ENCODE results near the gene MBOAT2. TPM values are rescaled to one million over a fixed set of nuclear protein-coding genes. Genes with fewer than 3 reads are reported as not detected.

Gene MBOAT2
- total RNA-seq, 1 experiment from 2014 or later = 30.7 TPM

- Histone ChIP-seq H2AFZ (ENCODE audit: low read length) (no peak overlapping the region), H4K20me1 (ENCODE audit: low read length) (no peaks in the 10 kb centered on the region), H3K4me2 (ENCODE audit: low read length) (no peak overlapping the region), H3K27ac (ENCODE audit: low read length) (no peak overlapping the region), H3K9ac (ENCODE audit: low read length) (no peak overlapping the region), H3F3A (ENCODE audit: low read length, unreplicated experiment) (no peaks in the 10 kb centered on the region), H3K9me2 (replicated peaks; ENCODE audit: low read length) (no peaks in the 10 kb centered on the region), H3K4me1 (ENCODE audit: insufficient read depth, low read length) (peaks cover 30% of the 10 kb centered on the region), H3K79me2 (ENCODE audit: low read length) (no peaks in the 10 kb centered on the region), H3K27me3 (ENCODE audit: low read length) (no peaks in the 10 kb centered on the region), H3K36me3 (ENCODE audit: low read depth, low read length) (no peaks in the 10 kb centered on the region), H3K4me3 (ENCODE audit: low read length) (no peak overlapping the region), H3K9me3 (ENCODE audit: low read length) (no peaks in the 10 kb centered on the region)
- TF ChIP-seq EZH2phosphoT487 (IDR thresholded peaks at IDR 0.05; ENCODE audit: borderline replicate concordance, low read length) (no peak), EZH2 (IDR thresholded peaks at IDR 0.05; ENCODE audit: low read length, unreplicated experiment) (no peak)
- TF ChIP-seq, protein P1, sequence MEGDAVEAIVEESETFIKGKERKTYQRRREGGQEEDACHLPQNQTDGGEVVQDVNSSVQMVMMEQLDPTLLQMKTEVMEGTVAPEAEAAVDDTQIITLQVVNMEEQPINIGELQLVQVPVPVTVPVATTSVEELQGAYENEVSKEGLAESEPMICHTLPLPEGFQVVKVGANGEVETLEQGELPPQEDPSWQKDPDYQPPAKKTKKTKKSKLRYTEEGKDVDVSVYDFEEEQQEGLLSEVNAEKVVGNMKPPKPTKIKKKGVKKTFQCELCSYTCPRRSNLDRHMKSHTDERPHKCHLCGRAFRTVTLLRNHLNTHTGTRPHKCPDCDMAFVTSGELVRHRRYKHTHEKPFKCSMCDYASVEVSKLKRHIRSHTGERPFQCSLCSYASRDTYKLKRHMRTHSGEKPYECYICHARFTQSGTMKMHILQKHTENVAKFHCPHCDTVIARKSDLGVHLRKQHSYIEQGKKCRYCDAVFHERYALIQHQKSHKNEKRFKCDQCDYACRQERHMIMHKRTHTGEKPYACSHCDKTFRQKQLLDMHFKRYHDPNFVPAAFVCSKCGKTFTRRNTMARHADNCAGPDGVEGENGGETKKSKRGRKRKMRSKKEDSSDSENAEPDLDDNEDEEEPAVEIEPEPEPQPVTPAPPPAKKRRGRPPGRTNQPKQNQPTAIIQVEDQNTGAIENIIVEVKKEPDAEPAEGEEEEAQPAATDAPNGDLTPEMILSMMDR (conservative IDR thresholded peaks at IDR 0.05; ENCODE audit: low read depth, low read length) = no peak
- intact Hi-C loops (cut with micrococcal nuclease) = no loop called here
- no TSS peak for BruUV-seq (replicated peaks)
- no peak for ATAC-seq
- ChIA-PET POLR2A (ENCODE audit: unreplicated experiment) (no interaction called here), CTCF (no interaction called here)
- no peak for DNase-seq
Observed at GRCh38 chr2:9030190-9030589, 26.7 kb upstream of the MBOAT2 start.

- ChIA-PET CTCF (no interaction called here), POLR2A (ENCODE audit: unreplicated experiment) (no interaction called here)
- TF ChIP-seq EZH2 (IDR thresholded peaks at IDR 0.05; ENCODE audit: low read length, unreplicated experiment) (no peak), EZH2phosphoT487 (IDR thresholded peaks at IDR 0.05; ENCODE audit: borderline replicate concordance, low read length) (no peak)
- TF ChIP-seq, protein P1 (conservative IDR thresholded peaks at IDR 0.05; ENCODE audit: low read depth, low read length) = no peak
- no peak overlapping the region for H3K4me2 ChIP-seq (ENCODE audit: low read length)
- no peaks in the 10 kb centered on the region for H4K20me1 ChIP-seq (ENCODE audit: low read length)
- intact Hi-C loops (cut with micrococcal nuclease) = no loop called here
- ATAC-seq (no peak), DNase-seq (no peak)
- H3K27me3 ChIP-seq (ENCODE audit: low read length) = no peaks in the 10 kb centered on the region
- no peaks in the 10 kb centered on the region for H3K9me2 ChIP-seq (replicated peaks; ENCODE audit: low read length)
- no peak overlapping the region for H3K9ac ChIP-seq (ENCODE audit: low read length)
- H3K4me3 ChIP-seq (ENCODE audit: low read length) = no peak overlapping the region
- BruUV-seq (replicated peaks) = no TSS peak
- peaks cover 30% of the 10 kb centered on the region for H3K4me1 ChIP-seq (ENCODE audit: insufficient read depth, low read length)
- H2AFZ ChIP-seq (ENCODE audit: low read length) = no peak overlapping the region
- H3K9me3 ChIP-seq (ENCODE audit: low read length) = no peaks in the 10 kb centered on the region
- H3K27ac ChIP-seq (ENCODE audit: low read length) = no peak overlapping the region
- no peaks in the 10 kb centered on the region for H3K79me2 ChIP-seq (ENCODE audit: low read length)
- no peaks in the 10 kb centered on the region for H3K36me3 ChIP-seq (ENCODE audit: low read depth, low read length)
- no peaks in the 10 kb centered on the region for H3F3A ChIP-seq (ENCODE audit: low read length, unreplicated experiment)
Observed at GRCh38 chr2:9029721-9030120, 26.2 kb upstream of the MBOAT2 start.

- H3K27me3 ChIP-seq (ENCODE audit: low read length) = no peaks in the 10 kb centered on the region
- no peaks in the 10 kb centered on the region for H3K9me2 ChIP-seq (replicated peaks; ENCODE audit: low read length)
- ChIA-PET CTCF (no interaction called here), POLR2A (ENCODE audit: unreplicated experiment) (no interaction called here)
- BruUV-seq (replicated peaks) = no TSS peak
- TF ChIP-seq, protein P1 (conservative IDR thresholded peaks at IDR 0.05; ENCODE audit: low read depth, low read length) = no peak
- TF ChIP-seq EZH2 (IDR thresholded peaks at IDR 0.05; ENCODE audit: low read length, unreplicated experiment) (no peak), EZH2phosphoT487 (IDR thresholded peaks at IDR 0.05; ENCODE audit: borderline replicate concordance, low read length) (no peak)
- H3K79me2 ChIP-seq (ENCODE audit: low read length) = no peaks in the 10 kb centered on the region
- ATAC-seq = no peak
- no peaks in the 10 kb centered on the region for H3K9me3 ChIP-seq (ENCODE audit: low read length)
- H4K20me1 ChIP-seq (ENCODE audit: low read length) = no peaks in the 10 kb centered on the region
- H3K27ac ChIP-seq (ENCODE audit: low read length) = no peak overlapping the region
- H3K4me3 ChIP-seq (ENCODE audit: low read length) = no peak overlapping the region
- no peak for DNase-seq
- no peak overlapping the region for H2AFZ ChIP-seq (ENCODE audit: low read length)
- H3F3A ChIP-seq (ENCODE audit: low read length, unreplicated experiment) = no peaks in the 10 kb centered on the region
- no peak overlapping the region for H3K4me2 ChIP-seq (ENCODE audit: low read length)
- intact Hi-C loops (cut with micrococcal nuclease) = no loop called here
- peaks cover 24% of the 10 kb centered on the region for H3K4me1 ChIP-seq (ENCODE audit: insufficient read depth, low read length)
- no peak overlapping the region for H3K9ac ChIP-seq (ENCODE audit: low read length)
- H3K36me3 ChIP-seq (ENCODE audit: low read depth, low read length) = no peaks in the 10 kb centered on the region
Observed at GRCh38 chr2:9027884-9028283, 24.4 kb upstream of the MBOAT2 start.
